WI38 (cell line): ENCODE data around the gene RASL10A.

Source experiments
- H3K4me3 ChIP-seq: 2 replicates; pipeline ENCODE4 v1.5.1; 2011; ENCODE audit warnings: low read depth, mild to moderate bottlenecking, control low read depth, low read length
- CTCF ChIP-seq: IDR thresholded peaks from 2 replicates; pipeline ENCODE4 v1.5.1; 2012; ENCODE audit warnings: low read depth, mild to moderate bottlenecking, control low read depth, low read length

Gene RASL10A

DNA sequence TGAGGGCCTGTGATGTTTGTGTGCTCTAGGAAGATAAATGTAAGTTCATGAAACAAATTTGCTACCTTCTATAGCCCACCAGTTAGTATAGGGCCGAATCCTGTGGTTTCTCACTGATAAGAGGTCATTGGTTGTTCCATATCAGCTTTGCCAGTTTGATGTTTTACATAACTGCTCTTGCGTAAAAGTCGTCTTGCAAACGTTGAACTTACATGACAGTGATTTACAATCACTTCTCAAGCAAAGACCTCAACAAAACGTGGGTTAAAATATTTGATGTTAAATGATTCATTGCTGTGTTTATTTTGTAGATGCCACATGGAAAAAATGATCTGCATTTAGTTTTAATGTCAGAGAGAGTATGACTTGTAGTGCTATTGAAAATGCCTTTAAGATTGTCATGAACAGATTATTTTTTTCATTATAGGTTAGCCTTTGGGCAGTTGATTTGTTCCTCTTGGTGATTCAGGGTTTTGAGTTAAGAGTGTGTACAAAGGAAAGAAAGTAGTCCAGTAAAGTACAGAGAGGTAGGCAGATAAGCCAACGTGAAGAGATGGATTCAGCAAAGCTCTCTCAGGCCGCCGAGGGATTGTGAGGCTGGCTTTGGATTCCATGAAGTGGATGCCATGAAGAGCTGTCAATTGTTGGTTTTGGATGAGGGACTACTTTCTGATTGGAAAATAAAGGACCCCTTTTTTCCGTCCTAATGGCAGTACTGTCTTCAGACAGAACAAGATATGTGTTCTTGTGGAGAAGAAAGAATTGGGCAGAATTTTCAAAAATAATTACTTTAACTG lies 44.8 kb downstream of the RASL10A start:
- no peak for TF ChIP-seq CTCF
- H3K4me3 ChIP-seq = peak overlapping the region; percentile 90

- H3K4me3 ChIP-seq = peak overlapping the region; percentile 90
- no peak for TF ChIP-seq CTCF
Observed at GRCh38 chr22:29269731-29270474, 45.6 kb downstream of the RASL10A start.

GRCh38 chr22:29269230-29269604 lies 46.3 kb downstream of the RASL10A start:
- peak overlapping the region; percentile 90 for H3K4me3 ChIP-seq

GRCh38 chr22:29268511-29269229 lies 46.8 kb downstream of the RASL10A start:
- H3K4me3 ChIP-seq = peak overlapping the region; percentile 90
- TF ChIP-seq CTCF = no peak

More at GRCh38 chr22:29269230-29269604, 46.3 kb downstream of the RASL10A start:
- TF ChIP-seq CTCF = no peak

- TF ChIP-seq CTCF = no peak
- peak within 1 kb of the TSS; percentile 90 for H3K4me3 ChIP-seq
Observed at GRCh38 chr22:29267858-29268510, 47.5 kb downstream of the RASL10A start, which contains the start of the genes EWSR1 and RHBDD3. Gene EWSR1 (plus strand): TSS chr22:29268268. CDS start chr22:29268337, 69 bp downstream. Gene RHBDD3 (minus strand): TSS chr22:29267981. CDS start chr22:29265626, 2,355 bp downstream.

- no peak for TF ChIP-seq CTCF
- peak overlapping the region; percentile 90 for H3K4me3 ChIP-seq
Observed at GRCh38 chr22:29267462-29267857, 48.0 kb downstream of the RASL10A start.
